HPDE6-E6E7 (cell line): Measurements from ENCODE around the gene NKAIN2.
"Not testable (repeated sequence)": the region's sequence is repeated elsewhere in the genome, so short reads cannot be mapped to it uniquely, and the experiment has no call there.

ENCODE experiments used
- DNase-seq: peaks from one replicate; pipeline ENCODE4 v3.0.0; 2011; ENCODE audit warnings: missing footprints; ENCODE audit errors: extremely low spot score

NKAIN2 gene

GRCh38 chr6:124330197-124330596, 526.5 kb downstream of the NKAIN2 start:
- no peak for DNase-seq

- DNase-seq, result no peak
Observed at GRCh38 chr6:124334359-124334758, 530.7 kb downstream of the NKAIN2 start.

DNA sequence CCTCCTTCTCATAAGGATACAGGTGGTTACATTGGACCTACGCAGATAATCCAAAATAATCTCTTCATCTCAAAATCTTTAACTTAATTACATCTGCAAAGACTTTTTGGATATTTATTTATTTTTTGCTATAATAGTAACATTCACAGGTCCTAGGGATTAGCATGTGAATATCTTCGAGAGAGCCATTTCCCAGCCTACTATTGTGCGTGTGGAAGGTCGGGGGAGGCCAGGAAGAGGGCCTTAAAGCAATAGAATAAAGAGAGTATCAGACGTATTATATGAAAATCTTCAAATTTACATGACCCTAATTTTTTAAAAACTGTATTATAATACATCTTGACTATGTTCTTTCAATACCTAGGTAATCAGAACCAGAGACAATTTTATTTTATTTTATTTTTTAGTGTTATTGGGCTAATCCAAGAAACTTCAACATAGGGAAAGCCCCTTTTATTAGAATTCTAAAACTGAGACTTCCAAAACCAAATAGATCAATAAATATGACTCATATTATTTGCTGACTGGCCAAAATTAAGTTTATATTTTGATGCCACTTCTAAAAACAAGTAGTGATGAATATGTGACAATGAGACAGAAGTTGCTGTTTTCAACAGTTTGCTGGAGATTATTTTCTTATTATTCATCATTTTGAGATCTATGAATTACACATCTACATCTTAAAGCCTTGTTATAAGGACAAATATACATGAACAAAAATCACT, 536.1 kb downstream of the NKAIN2 start:
- no peak for DNase-seq

- DNase-seq, result not testable (repeated sequence)
Observed at GRCh38 chr6:124348339-124348738, 544.7 kb downstream of the NKAIN2 start.

- no peak for DNase-seq
Observed at GRCh38 chr6:124355146-124355545, 551.5 kb downstream of the NKAIN2 start.

DNA sequence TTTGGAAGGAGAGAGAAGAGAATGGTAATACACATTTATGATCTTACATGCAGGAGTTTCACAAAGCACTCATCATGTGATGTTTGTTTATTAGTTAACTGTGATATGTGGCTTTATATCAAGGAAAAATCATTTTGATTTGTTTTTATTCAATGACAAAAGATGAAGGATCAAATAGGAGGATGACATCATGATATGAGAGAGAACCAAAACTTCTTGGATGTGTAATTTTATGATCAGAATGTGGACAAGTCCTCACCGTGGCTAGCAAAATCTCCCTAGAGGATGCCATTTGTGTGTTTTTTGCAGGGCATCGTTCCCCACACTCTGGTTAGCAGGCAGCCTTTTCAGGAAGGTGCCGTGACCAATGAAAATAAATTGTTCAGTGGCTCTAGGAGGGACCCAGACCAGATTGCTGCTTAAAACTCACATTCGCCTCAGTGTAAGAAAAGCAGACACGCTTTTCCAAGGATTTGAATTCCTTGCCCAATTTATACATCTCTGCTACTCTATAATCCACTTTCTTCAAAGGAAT, 552.7 kb downstream of the NKAIN2 start:
- DNase-seq, result no peak

DNA sequence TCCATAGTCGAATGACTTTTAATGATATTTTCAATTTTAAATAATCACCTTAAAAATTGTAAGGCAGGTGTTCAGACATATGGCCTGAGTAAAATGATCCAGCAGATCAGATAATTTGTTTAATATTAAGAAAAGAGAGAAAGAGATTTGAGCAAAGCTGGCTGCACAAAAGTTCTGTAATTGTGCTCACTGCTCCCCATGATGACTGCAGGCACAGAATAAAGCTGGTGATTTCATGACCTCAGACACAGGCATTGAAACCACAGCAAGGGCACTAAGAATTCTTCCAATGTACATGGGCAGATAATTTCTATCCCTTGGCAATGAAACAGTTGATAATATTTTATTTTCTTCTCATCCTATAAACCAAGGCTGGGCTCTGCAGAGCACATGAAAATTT, 553.1 kb downstream of the NKAIN2 start:
- DNase-seq, result no peak

GRCh38 chr6:124368131-124368530, 564.5 kb downstream of the NKAIN2 start:
- no peak for DNase-seq

DNA sequence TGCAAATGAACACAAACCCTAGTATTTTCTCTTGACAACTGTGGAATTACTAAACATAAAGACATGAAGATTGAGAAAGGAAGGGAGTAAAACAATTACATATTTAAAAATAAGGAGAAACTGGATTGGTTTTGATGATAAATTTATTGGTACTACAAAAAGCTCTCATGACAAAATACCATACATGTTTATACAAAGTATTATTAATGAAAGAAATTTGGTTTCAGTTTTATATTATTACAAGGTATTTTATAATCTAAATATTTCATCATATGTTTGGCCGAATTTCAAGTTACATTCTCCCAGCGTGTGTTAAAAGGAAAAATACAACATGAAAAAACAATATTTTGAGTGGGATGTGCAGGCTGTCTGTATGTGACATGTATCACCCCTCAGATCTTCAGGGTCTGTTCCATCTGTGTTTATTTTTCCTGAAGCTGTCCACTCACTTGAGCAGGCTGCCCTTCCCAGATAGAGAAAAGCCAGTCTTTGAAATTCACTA, 568.4 kb downstream of the NKAIN2 start:
- DNase-seq, result no peak

DNA sequence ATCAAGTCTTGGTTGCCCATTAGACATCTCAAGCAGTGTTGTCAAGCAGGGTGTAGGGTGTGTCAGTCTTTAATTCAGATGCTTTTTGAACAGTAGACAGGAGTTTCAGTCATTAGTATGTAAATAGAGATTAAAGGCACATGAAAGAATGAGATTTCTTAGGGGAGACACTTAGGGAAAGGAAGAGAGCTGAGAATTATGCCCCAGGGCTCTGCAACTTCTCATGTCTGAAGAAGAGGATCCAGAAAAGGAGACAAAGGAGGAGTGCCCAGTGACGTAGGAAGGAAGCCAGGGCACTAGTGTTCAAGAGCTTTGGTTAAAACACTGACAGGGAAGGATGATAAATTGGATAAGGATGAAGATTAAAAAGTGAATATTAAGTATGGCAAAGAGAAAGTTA, 569.7 kb downstream of the NKAIN2 start:
- DNase-seq, result no peak

GRCh38 chr6:124389127-124389526, 585.5 kb downstream of the NKAIN2 start:
- no peak for DNase-seq

- DNase-seq, result no peak
Observed at GRCh38 chr6:124393536-124393935, 589.9 kb downstream of the NKAIN2 start.

- no peak for DNase-seq
Observed at GRCh38 chr6:124396361-124396760, 592.7 kb downstream of the NKAIN2 start.

DNA sequence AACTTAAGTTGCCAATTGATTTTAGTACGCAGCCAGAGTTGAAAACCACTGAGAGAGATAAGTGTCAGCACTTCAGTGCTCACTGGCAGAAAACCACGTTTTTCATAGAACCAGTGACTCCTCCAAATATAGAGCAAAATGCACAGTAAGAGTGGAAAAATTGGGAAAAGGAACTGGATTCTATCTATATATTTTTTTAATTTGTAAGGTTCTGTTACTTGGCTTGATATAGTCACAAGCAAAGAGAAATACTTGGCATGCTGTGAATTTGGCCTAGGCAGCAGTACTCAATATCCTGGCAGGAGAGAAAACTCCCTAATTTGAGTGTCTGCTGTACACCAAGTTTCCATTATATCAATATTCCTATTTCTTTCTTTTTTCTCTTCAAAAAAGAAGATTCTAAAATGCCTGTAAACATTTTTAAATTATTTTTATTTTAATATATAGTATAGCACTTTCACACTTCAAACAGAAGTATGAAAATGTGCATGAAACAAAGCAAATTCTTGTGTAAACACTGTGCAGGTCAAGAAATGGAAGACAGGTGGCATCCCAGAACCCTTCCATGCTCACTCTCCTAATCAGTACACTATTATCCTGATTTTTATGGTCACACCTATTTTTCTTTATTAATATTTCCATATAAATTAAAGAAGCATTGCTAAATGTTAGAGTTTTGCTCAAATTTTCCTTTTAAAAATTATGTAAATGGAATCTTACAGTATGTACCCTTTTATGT, 596.8 kb downstream of the NKAIN2 start:
- no peak for DNase-seq

GRCh38 chr6:124410425-124410824, 606.8 kb downstream of the NKAIN2 start:
- DNase-seq, result not testable (repeated sequence)

- not testable (repeated sequence) for DNase-seq
Observed at GRCh38 chr6:124412657-124413056, 609.0 kb downstream of the NKAIN2 start.

GRCh38 chr6:124420116-124420840, 616.6 kb downstream of the NKAIN2 start:
- no peak for DNase-seq

DNA sequence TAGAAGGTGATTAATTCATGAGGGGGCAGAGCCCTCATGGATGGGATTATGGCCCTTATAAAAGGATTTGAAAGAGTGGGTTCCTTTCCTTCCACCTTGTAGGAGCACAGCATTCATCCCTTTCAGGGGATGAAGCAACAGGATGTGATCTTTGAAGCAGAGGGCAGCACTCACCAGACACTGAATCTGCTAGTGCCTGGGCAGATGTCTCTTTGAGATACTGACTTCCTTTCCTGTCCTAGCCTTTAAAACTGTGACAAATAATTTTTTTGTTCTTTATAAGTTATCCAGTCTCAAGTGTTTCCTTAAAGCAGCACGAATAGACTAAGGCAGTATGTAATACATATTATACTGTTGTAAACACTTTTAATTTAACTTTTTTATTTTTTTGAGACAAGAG, 620.0 kb downstream of the NKAIN2 start:
- DNase-seq, result no peak

DNA sequence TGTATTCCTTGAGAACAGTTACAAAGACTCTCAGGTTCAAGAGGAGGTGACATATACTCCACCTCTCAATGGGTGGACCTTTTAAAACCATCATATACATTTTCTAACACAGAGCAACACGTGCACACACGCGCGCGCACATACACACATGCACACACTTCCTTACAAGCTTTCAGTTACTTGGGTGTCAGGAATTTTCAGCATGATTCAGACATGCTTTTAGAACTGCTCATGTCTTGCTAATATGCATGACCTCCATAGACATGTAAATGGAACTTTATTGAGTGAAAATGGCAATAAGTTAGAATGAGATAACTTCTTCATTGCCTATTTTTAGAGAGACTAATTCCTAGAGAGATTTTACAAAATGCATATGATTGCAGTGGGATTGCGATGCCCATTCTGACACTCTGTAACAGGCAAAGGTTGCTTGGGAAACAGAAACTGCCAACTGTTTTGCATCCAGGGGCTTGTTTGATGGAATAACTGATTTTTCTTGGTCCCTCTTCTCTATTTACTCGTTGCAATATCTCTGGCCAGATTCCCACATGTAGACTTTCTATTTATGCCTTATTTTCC, 627.2 kb downstream of the NKAIN2 start:
- no peak for DNase-seq

- DNase-seq, result no peak
Observed at GRCh38 chr6:124432620-124433019, 629.0 kb downstream of the NKAIN2 start.

DNA sequence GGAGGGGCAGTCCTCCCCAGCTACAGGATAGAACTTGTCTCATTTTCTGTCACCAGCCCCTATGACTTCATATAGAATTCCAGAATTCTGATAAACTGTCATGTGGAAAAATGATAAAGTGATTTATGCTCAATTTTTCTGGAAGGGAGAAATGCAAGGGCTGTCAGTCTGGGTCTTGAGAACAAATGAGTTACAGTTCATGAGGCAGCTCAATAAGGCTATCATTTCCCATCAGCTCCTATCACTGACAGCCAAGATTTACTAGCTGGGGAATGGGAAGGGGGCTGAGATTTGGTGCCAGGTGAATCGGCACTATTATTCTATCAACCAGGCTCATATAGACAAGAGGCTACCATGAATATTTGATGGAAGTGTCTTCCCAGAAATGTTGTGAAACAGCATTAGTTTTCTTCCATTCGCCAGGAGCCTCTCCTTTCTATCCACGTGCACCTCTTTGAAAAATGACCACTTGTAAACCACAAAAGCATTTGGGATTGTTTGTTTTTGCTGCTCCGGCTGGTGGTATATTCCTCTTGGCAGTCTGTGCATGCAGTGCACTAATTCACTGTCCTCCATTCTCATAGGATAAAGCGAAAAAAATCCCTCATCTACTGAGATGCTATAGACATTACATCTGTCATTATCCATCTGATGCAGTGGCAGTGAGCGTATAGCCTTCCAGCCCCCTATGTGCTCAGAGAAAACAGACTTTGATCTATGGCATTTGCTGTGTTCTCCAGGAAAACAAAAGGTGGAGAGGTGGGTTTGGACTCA, 629.9 kb downstream of the NKAIN2 start:
- no peak for DNase-seq
